Suppressor macrophage treated with lipopolysaccharide for 1 hour (primary cell): ENCODE data around the gene LCN6.
"Not testable (repeated sequence)": the region's sequence is repeated elsewhere in the genome, so short reads cannot be mapped to it uniquely, and the experiment has no call there.

ENCODE experiments used
- DNase-seq, 3 donors: peaks; one replicate each; pipeline ENCODE4 v3.0.0-alpha.2; 2020 to 2022

Gene LCN6

DNA sequence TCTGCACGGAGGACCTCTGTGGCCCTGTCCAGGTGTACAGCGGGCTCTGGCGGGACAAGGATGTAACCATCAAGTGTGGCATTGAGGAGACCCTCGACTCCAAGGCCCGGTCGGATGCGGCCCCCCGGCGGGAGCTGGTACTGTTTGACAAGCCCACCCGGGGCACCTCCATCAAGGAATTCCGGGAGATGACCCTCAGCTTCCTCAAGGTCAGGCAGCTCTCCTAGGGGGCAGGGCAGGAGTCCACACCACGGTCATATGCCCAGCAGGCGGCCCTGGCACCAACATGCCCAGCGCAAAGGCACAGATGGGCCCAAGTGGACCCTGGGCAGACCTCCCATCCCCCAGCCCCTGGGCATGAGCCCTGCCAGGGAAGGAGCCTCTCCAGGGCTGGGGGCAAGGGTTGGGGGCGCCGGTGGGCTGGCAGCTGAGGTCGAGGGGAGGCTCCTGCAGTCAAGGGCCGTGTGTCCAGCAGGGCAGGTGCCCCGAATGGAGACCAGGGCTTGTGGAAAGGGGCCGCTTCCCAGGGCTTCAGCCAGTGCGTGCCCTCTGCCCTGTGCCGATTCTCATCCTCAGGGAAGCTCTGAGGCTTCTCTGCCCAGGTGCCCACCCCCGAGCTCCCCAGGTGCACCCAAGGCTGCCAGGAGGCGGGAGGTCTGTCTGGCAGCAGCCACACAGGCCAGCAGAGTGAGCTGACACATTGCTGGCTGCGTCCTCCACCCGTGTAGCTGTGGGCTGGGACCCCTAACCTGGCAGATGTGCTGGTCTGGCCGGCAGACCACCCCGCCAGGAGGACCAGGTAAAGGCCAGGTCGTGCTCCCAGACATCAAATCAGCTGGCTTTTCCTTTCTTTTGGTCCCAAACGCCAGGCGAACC lies 26.0 kb downstream of the LCN6 start:
- no peak for DNase-seq

DNA sequence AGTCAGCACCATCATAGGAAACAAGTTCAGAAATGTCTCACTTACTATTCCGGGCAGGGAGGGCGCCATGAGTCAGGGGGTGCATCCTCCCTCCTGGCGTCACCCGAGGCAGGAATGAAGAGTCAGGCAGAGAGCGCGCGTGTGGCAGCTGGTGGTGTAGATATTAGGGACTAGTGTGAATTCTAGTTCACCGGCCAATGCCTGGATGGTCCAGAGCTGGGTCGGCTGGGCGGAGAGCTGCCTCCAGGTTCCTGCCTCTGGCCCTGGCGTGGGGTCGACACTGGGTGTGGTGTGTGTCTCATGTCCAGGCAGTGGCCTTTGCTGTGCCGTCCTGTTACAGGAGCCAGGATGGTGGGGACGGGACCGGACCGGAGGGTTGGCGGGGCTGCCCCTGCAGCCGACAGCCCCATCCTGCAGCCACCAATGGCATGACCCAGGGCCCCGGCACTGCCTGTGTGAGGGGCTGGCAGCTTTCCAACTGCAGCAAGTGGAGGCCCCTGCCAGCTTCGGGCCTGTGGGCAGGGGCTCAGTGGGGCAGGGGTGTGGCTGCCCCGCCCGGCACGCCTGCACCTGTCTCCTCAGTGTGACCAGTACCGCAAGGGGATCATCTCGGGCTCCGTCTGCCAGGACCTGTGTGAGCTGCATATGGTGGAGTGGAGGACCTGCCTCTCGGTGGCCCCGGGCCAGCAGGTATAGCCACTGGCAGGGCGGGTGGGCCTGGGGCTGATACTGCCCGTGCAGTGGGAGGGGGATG lies 26.8 kb downstream of the LCN6 start:
- DNase-seq, result peak; percentile 37 to 53 (median 51)

DNA sequence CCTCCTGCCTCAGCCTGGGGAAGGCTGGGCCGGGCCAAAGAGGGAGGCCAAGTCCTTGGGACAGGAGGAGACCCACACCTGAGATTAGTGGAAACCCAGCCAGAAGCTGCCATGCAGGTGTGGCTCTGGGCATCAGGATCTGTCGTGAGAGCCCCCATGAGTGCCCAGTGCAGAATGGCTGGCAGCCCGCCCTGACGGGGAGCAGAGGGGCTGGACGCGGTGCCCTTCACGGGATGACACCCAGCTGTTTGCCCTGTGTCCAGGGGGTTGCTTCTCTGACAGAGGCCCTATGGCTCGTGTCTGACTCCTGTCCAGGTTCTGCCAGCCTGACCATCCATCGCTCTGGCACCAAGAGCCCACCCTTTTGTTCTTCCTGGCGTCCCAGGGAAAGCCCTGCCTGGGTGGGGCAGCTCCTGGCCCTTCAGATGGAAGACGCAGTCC lies 27.4 kb downstream of the LCN6 start:
- DNase-seq, result no peak

DNA sequence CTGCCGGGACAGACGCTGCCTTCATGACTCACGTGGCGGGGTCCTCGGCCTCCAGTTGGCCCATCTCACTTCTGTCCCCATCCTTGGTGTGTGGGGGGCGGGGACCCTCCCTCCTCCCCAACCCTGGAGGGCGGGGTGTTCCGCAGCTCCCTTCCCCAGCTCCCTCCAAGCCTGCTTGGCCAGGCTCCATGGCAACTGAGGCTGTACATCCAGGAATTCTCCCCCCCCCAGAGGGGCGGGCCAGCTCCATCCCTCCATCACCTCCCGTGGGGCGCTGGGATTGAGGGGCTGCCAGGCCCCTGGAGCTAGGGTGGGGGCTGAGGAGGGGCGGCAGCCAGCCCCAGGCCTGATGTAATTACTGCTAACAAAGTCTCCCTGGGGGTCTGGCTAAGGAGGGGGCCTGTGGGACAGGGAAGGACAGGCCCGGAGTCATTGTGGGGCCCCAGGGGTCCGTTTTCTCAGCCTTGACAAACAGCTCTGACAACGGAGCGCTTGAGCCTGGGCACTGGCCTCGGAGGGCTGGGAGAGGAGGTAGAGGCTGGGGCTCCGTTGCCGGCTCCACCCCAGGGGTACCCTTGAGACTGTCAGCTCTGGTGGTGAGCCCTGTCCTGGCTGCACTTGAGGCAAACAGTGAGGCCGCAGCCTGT lies 28.0 kb downstream of the LCN6 start:
- DNase-seq, result no peak

DNA sequence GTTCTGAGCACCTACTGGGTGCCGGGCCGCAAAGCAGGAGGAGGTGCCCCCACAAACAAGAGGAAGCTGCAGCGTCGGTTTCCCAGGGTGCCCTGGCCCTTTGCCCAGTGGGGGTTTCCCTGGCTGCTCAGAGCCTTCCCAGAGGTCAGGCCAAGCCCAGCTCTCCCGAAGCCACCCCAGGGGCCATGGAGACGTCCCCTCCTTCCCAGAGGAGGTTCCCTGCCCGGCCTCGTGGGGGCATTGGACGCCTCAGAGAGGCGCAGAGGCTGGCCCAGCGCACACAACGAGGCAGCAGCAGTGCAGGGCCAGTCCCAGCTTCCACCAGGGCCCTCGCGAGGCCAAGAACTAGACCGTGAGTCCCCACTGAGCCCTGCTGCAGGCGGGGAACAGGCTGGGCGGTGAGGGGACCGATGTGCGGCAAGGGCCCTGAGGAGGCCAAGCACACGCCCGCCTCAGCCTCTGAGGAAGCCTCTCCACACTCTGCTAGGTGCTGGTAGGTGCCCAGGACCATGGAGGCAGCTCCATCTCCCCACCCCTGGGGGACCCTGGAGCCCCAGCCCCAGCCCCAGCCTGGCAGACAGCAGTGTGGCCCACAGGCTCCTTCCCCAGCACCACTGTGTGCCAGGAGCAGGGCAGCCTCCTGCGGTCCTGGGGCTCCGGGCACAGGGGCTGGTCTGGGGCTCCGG lies 29.0 kb downstream of the LCN6 start:
- peak; percentile 79 to 93 (median 88) for DNase-seq

DNA sequence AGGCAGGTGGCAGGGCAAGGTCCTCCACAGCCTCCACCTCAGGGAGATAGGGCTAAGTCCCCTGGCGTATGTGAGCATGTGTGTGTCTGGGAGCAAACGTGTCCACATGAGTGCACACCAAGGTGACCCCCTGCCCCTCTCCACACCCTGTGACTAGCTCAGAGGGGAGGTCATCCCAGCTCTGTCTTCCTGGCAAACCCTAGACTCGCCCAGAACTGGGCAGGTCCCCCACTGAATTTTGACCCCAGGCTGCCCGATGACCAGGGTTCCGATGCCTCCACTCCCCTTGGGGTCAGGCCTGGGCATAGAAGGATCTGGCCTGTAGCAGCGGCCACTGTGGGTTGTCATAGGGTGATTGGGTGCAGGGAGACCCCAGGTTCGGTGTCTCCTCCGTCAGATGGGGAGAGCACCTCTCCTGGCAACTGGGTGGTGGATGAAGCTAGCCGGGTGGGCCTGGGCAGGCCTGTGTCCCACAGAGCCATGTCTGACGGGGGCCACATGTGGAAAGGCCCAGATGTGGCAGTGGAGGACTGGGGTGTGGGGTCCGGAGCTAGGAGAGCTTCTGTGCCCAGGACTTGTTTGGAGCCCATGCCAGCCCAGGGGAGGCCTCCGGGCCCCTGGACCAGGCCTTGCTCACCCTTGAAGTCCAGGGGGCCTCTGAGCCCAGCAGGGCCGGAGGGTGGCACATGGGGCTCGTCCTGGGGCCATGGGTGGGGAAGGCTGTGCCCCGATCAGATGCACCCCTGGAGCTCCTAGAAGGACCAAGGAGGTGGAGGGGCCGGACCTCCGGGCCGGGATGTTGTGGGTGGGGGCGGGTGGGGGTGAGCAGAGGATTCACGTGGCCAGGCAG lies 29.8 kb downstream of the LCN6 start:
- no peak for DNase-seq

DNA sequence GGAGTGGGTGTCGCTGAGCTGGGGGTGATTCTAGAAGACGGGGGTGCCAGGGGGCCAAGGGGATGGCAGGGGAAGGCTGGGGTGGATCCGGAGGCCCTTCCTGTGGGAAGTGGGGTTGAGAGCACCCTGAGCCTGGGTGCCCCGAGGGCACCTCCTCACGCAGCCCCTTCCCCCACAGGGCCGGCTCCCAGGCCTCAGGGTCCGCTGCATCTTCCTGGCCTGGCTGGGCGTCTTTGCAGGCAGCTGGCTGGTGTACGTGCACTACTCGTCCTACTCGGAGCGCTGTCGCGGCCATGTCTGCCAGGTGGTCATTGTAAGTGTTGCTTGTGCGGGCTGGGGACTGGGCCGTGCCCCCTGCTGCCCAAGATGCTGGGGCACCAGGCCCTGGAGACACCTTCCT lies 30.9 kb downstream of the LCN6 start:
- no peak for DNase-seq

DNA sequence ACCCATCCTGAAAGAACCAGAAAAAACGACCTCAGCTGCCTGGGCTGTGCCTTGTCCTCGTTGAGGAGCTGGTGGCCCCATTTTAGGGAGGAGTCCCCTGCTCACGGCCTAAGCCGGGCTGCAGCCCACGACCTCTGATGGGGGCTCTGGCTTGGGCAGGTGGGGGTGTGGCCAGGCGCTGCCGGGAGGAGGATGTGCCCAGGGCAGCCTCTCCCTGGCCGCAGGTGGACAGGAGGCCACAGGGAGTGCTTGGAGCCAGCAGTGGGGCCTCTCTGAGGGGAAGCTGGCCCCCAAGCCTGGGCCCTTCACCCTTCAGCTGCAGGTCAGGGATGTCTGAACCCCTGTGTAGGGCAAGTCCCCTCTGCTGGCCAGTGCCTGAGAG lies 33.4 kb downstream of the LCN6 start:
- no peak for DNase-seq

GRCh38 chr9:136714096-136714892 lies 34.0 kb downstream of the LCN6 start:
- DNase-seq, result no peak

- DNase-seq, result no peak
Measured at GRCh38 chr9:136713550-136713949, 34.8 kb downstream of the LCN6 start.

- DNase-seq, result no peak
Measured at GRCh38 chr9:136712690-136713544, 35.4 kb downstream of the LCN6 start.

- no peak for DNase-seq
Measured at GRCh38 chr9:136711751-136712689, 36.3 kb downstream of the LCN6 start, which contains the start of gene DIPK1B. Gene DIPK1B, plus strand, starts transcription at chr9:136712572. Its CDS starts 94 bp downstream, at chr9:136712666.

- DNase-seq, result not testable (repeated sequence)
Measured at GRCh38 chr9:136711219-136711648, 37.1 kb downstream of the LCN6 start.

GRCh38 chr9:136710543-136710942 lies 37.8 kb downstream of the LCN6 start:
- no peak for DNase-seq

GRCh38 chr9:136709454-136710109 lies 38.7 kb downstream of the LCN6 start:
- DNase-seq, result no peak

DNA sequence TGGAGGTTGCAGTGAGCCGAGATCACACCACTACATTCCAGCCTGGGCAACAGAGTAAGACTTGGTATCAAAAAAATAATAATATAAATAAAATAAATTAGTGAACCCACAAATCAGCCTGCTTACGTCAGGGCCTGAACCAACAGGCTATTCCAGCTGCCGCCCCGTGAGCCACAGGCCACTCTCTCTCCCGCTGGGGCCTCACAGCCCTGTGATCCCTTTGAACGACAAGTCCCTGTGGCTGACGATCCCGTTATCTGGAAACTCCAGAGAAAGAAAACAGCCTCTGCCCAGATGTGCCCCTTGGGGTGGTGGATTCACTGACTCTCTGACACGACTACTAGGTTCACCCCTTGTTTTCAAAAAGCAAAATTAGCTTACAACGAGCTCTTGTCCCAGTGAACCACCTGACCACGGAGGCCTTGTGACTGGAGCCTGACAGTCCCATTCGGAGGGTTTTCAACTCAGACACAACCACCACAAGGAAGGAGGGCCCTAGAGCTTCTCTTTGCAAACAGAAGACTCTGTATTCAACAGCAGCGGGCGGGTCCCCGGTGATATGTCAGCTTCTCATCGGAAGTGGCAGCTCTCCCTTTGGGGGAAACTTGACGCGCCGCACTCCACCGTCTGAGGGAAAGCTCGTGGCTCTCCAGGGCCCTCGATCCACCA lies 40.3 kb downstream of the LCN6 start:
- no peak for DNase-seq

DNA sequence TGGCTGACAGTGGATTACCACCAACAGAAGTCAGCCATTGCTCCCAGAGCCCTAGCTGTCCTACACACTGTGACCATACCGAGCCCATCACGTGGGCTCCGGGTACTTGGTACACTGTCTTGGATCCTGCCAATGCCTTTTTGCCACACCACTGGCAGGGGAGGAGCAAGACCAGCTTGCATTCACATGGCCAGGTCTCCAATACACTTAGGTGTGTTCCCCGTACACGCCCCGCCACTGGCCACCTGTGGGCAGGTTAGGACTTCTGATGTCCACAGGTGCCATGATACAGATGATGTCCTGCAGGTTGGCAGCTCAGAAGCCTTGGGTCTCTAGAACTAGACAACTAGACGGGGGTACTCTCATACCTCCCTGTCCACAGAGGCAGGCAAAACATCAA lies 41.3 kb downstream of the LCN6 start:
- DNase-seq, result no peak

DNA sequence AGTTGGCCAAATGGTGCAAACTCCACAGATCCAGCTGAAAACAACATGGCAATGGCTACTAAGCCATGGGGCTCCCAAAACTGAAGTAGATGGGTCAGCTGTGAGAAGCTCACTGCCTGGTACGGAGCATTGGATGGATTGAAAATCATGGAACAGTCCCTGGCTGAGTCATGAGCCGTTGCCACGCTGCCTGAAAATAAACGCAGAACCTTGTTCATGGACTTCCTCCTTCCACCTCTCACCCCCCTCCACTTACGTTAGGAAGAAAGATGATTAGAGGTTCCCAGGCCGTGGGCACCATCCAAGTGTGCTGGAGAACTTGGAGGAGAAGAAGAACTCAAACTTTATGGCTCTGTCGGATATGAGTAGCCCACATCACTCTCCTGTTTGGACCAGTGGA lies 42.8 kb downstream of the LCN6 start:
- DNase-seq, result peak; percentile 76 to 80 (median 77)
